Esophagus muscularis mucosa (tissue), 3 donors: ENCODE results near the gene FA2H.

Experiments
- EP300 ChIP-seq: sonication (generic); formaldehyde crosslinking; IDR thresholded peaks from one replicate; pipeline ENCODE4 v1.6.1; 2017; ENCODE audit warnings: antibody characterized with exemption
- TF ChIP-seq, protein P1 (sequence below), 3 experiments: fragments of 200-600 bp in 2 of 3; fragments of 450-650 bp in 1 of 3; sonication (generic) in 2 of 3; IDR thresholded peaks; one replicate each; pipeline ENCODE4 v1.5.1; 2017 to 2019; ENCODE audit warnings: antibody characterized with exemption in 3 of 3, mild to moderate bottlenecking in 2 of 3, moderate library complexity in 1 of 3

DNA sequence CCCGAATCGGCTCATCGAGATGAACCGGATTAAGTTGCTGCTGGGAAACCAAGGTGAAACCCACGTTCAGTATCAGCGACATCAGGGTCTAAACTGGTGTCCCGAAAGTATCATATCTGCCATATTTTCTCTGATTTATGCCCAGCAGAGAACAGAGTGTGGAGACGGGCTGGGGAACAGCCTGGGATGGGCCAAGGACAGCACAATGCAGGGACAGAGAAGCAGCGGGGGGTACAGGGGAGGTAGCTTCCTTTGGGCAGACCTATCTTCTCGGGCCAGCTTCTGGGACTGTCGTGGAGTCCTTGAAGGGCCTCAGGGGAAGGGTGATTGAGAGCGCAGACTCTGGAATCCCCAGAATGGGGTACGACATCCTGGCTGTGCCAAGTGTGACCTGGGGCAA, 56.5 kb downstream of the FA2H start:
- TF ChIP-seq, protein P1, sequence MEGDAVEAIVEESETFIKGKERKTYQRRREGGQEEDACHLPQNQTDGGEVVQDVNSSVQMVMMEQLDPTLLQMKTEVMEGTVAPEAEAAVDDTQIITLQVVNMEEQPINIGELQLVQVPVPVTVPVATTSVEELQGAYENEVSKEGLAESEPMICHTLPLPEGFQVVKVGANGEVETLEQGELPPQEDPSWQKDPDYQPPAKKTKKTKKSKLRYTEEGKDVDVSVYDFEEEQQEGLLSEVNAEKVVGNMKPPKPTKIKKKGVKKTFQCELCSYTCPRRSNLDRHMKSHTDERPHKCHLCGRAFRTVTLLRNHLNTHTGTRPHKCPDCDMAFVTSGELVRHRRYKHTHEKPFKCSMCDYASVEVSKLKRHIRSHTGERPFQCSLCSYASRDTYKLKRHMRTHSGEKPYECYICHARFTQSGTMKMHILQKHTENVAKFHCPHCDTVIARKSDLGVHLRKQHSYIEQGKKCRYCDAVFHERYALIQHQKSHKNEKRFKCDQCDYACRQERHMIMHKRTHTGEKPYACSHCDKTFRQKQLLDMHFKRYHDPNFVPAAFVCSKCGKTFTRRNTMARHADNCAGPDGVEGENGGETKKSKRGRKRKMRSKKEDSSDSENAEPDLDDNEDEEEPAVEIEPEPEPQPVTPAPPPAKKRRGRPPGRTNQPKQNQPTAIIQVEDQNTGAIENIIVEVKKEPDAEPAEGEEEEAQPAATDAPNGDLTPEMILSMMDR (IDR thresholded peaks at IDR 0.05): no peak
- no peak for TF ChIP-seq EP300
